Heart left ventricle (tissue), 16 donors: ENCODE data around the gene PPM1J. TPM values are rescaled to one million over a fixed set of nuclear protein-coding genes. Genes with fewer than 3 reads are reported as not detected.

Experiments
- ATAC-seq, 4 donors: fragments of 200-7000 bp; cut with Tn5 transposase; one replicate each; pipeline ENCODE4 v1.9.1; 2020 to 2022; ENCODE audit warnings: moderate library complexity in 4 of 4, mild to moderate bottlenecking in 3 of 4, moderate number of reproducible peaks in 1 of 4
- DNase-seq, 5 donors: peaks; one replicate each; pipeline ENCODE4 v3.0.0-alpha.2; 2020
- H3K27ac ChIP-seq, 12 donors: fragments of 200-600 bp; sonication (generic) in 4 of 12; one replicate each; pipeline versions ENCODE4 v1.5.0 to v1.8.0; 2016 to 2022; ENCODE audit warnings: mild to moderate bottlenecking in 2 of 12
- H3K27me3 ChIP-seq, 9 donors: fragments of 200-600 bp; sonication (generic) in 2 of 9; one replicate each; pipeline versions ENCODE4 v1.5.1 to v1.8.0; 2016 to 2022; ENCODE audit warnings: mild to moderate bottlenecking in 3 of 9
- H3K36me3 ChIP-seq, 9 donors: fragments of 200-600 bp; sonication (generic) in 2 of 9; one replicate each; pipeline versions ENCODE4 v1.5.0 to v1.8.0; 2018 to 2022; ENCODE audit warnings: mild to moderate bottlenecking in 2 of 9
- H3K4me1 ChIP-seq, 12 donors: fragments of 200-600 bp; sonication (generic) in 4 of 12; one replicate each; pipeline versions ENCODE4 v1.5.0 to v1.8.0; 2016 to 2022; ENCODE audit warnings: mild to moderate bottlenecking in 3 of 12
- H3K4me3 ChIP-seq, 12 donors: fragments of 200-600 bp; sonication (generic) in 4 of 12; one replicate each; pipeline versions ENCODE4 v1.5.0 to v1.8.0; 2017 to 2022; ENCODE audit warnings: mild to moderate bottlenecking in 9 of 12, moderate library complexity in 4 of 12
- H3K9me3 ChIP-seq, 12 donors: fragments of 200-600 bp; sonication (generic) in 4 of 12; one replicate each; pipeline versions ENCODE4 v1.5.0 to v1.8.0; 2016 to 2022; ENCODE audit warnings: mild to moderate bottlenecking in 1 of 12
- CTCF ChIP-seq, 12 donors: fragments of 200-600 bp; sonication (generic) in 4 of 12; IDR thresholded peaks; one replicate each; pipeline versions ENCODE4 v1.5.0 to v1.8.0; 2018 to 2022; ENCODE audit warnings: antibody characterized with exemption in 12 of 12, mild to moderate bottlenecking in 5 of 12
- POLR2A ChIP-seq, 2 donors: fragments of 450-650 bp; IDR thresholded peaks; one replicate each; pipeline ENCODE4 v1.6.1; 2017; ENCODE audit warnings: antibody characterized with exemption in 2 of 2, mild to moderate bottlenecking in 2 of 2, moderate library complexity in 2 of 2
- WGBS, 4 donors: extraction: QIAGEN DNeasy Blood & Tissue Kit in 2 of 4; methylation state at CpG; one replicate each; pipeline versions ENCODE4 v1.1.5 to v1.1.7; 2013 to 2018; 5-methylcytosine and 5-hydroxymethylcytosine counted together
- intact Hi-C, 10 donors: fragments of 100-400 bp; cut with DNase I; formaldehyde crosslinking; loops; one replicate each; pipeline versions ENCODE4 v1.11.1 to v1.14.2; 2022
- polyA plus RNA-seq, 2 donors: library from polyadenylated mRNA; stranded (reverse); fragments of 200-250 nt; gene quantifications; one replicate each; pipeline ENCODE4 v1.2.3, GENCODE V29; 2013
- total RNA-seq, 9 donors: library from RNA; depleted of rRNA in 2 of 9; stranded (reverse); fragments of >200 nt in 2 of 9; fragmentation: NEBNext Ultra II Directional in 3 of 9; extraction: Animal tissue kit (Norgen Biotek cat#: 25700) in 3 of 9; gene quantifications; one replicate each; pipeline versions ENCODE4 v1.1.0 to v1.2.4, GENCODE V29; 2016 to 2023
- donor health status: ischemic (EF 13 %, LVEDD 7.1; RV severe dilation, severe dysfunction).
- donor health status: healthy with polysubstance abuse.
- donor health status: DM: no; HTN: yes; CAD: no.
- donor health status: DM: no; HTN: no; CAD: no.
- donor health status: ischemic (EF 25% LVEDD 6.9; RV normal size, moderate dysfunction).
- donor health status: ischemic (EF 25% LVEDD 5.7; RV mildly dilated, moderate dysfunction).
- donor health status: healthy.
- donor health status: DM: yes; HTN: yes; CAD: no.
- donor health status: ischemic (EF 35%, LVEDD 5.7; RV mildly dilated, moderate dysfunction).
- donor health status: nonischemic (EF 11% LVEDD 7.7; RV severe dilation, severe dysfunction).
- donor health status: DM: yes; HTN: yes; CAD: no.
- donor health status: PGD.
- donor health status: ischemic (EF 29% LVEDD 5.4; RV normal size, mild dysfunction).
- donor health status: nonischemic (EF 23%, LVEDD 6.1; RV moderate dilation, normal function).

PPM1J gene
- total and polyA plus RNA-seq, 11 donors, result 1.8 to 11.5 (median 8.1) TPM

GRCh38 chr1:112698366-112699310 is 16.5 kb downstream of the PPM1J start:
- peak in 3 of 5 donors; percentile 65 to 75 (median 71) for DNase-seq
- intact Hi-C loops, result no loop called here
- H3K36me3 ChIP-seq, result peaks cover 0 to 97% (median 89%) of the 10 kb centered on the region in 9 donors

GRCh38 chr1:112697781-112698201 is 17.3 kb downstream of the PPM1J start:
- H3K27ac ChIP-seq, result peak overlapping the region in 11 of 12 donors; percentile 49 to 100 (median 96)
- DNase-seq (no peak), ATAC-seq (no peak)
- no peak for TF ChIP-seq POLR2A (IDR thresholded peaks at IDR 0.05)
- TF ChIP-seq CTCF (IDR thresholded peaks at IDR 0.05), result no peak
- no peaks in the 10 kb centered on the region for H3K27me3 ChIP-seq
- H3K9me3 ChIP-seq, result no peaks in the 10 kb centered on the region
- no peak overlapping the region for H3K4me3 ChIP-seq
- 87 to 91% (median 88%) methylated on average over 9 of the region's 9 CpGs for WGBS, 4 donors
- intact Hi-C loops, result no loop called here
- H3K36me3 ChIP-seq, result peaks cover 0 to 97% (median 89%) of the 10 kb centered on the region in 9 donors
- H3K4me1 ChIP-seq, result peaks cover 14 to 60% (median 52%) of the 10 kb centered on the region in 12 donors

More at GRCh38 chr1:112698366-112699310, 16.5 kb downstream of the PPM1J start:
- Histone ChIP-seq H3K27me3 (no peaks in the 10 kb centered on the region), H3K4me3 (no peak overlapping the region), H3K4me1 (peaks cover 14 to 68% (median 61%) of the 10 kb centered on the region in 12 donors), H3K9me3 (no peaks in the 10 kb centered on the region), H3K27ac (peak overlapping the region in 11 of 12 donors; percentile 89 to 100 (median 96))
- 41 to 51% (median 43%) methylated on average over 17 of the region's 17 CpGs for WGBS, 4 donors
- TF ChIP-seq CTCF (IDR thresholded peaks at IDR 0.05), result no peak
- peak in 1 of 2 donors; percentile 11 for TF ChIP-seq POLR2A (IDR thresholded peaks at IDR 0.05)
- ATAC-seq, result peak in 1 of 4 donors; percentile 1

- TF ChIP-seq CTCF (IDR thresholded peaks at IDR 0.05) (no peak), POLR2A (IDR thresholded peaks at IDR 0.05) (no peak)
- DNase-seq, result no peak
- 83 to 93% (median 92%) methylated on average over 3 to 7 of the region's 7 CpGs for WGBS, 4 donors
- Histone ChIP-seq H3K4me1 (peaks cover 14 to 49% (median 42%) of the 10 kb centered on the region in 12 donors), H3K27ac (peak overlapping the region in 3 of 12 donors; percentile 94 to 100 (median 96)), H3K9me3 (no peaks in the 10 kb centered on the region), H3K36me3 (peaks cover 0 to 97% (median 89%) of the 10 kb centered on the region in 9 donors), H3K27me3 (no peaks in the 10 kb centered on the region), H3K4me3 (no peak overlapping the region)
- intact Hi-C loops, result no loop called here
- ATAC-seq, result no peak
Measured at GRCh38 chr1:112696578-112697314, 18.4 kb downstream of the PPM1J start.
